Activated CD8-positive, alpha-beta T cell treated with anti-CD3 and anti-CD28 coated beads, Interleukin-2, amount 10 ng/mL, durations not matched to agents 7 days and 5 days (primary cell): Measurements from ENCODE around the gene PEX6. TPM values are rescaled to one million over a fixed set of nuclear protein-coding genes. Genes with fewer than 3 reads are reported as not detected.

Experiments used
- ATAC-seq: fragments of 150-1000 bp; cut with Tn5 transposase; one replicate; pipeline ENCODE4 v1.10.0; 2021; ENCODE audit warnings: moderate library complexity
- CTCF ChIA-PET: fragments of 350-600 bp; sonication (Branson Sonifier 250); formaldehyde crosslinking; loops from one replicate; lab custom pipeline; 2021; ENCODE audit warnings: antibody characterized with exemption; lab: Charles Lee
- POLR2A ChIA-PET: fragments of 350-600 bp; sonication (Branson Sonifier 250); formaldehyde crosslinking; loops from one replicate; lab custom pipeline; 2021; ENCODE audit warnings: antibody characterized with exemption; lab: Charles Lee
- DNase-seq: peaks from one replicate; pipeline ENCODE4 v3.0.0-alpha.2; 2020
- H3K27ac Mint-ChIP-seq: one replicate; pipeline ENCODE4 v1.8.0; 2021; ENCODE audit warnings: mild to moderate bottlenecking, mixed read lengths
- H3K27me3 Mint-ChIP-seq: one replicate; pipeline ENCODE4 v1.8.0; 2021; ENCODE audit warnings: low read depth, mixed read lengths
- H3K36me3 Mint-ChIP-seq: one replicate; pipeline ENCODE4 v1.8.0; 2021; ENCODE audit warnings: low read depth, mixed read lengths
- H3K4me1 Mint-ChIP-seq: one replicate; pipeline ENCODE4 v1.8.0; 2021; ENCODE audit warnings: low read depth, mixed read lengths
- H3K4me3 Mint-ChIP-seq: one replicate; pipeline ENCODE4 v1.8.0; 2021; ENCODE audit warnings: mild to moderate bottlenecking, mixed read lengths
- H3K9me3 Mint-ChIP-seq: one replicate; pipeline ENCODE4 v1.8.0; 2022; ENCODE audit warnings: mixed read lengths; ENCODE audit not compliant: insufficient read depth
- total RNA-seq, 2 experiments: library from RNA; stranded (reverse); gene quantifications; one replicate each; pipeline ENCODE4 v1.2.3, GENCODE V29; 2021

The PEX6 gene
- total RNA-seq, 2 experiments from 2014 or later: 11.1 to 12.0 TPM

GRCh38 chr6:42978487-42978838 lies 518 bp downstream of the PEX6 start:
- peak overlapping the region; percentile 85 for H3K4me3 Mint-ChIP-seq
- peaks cover 34% of the 10 kb centered on the region for H3K4me1 Mint-ChIP-seq
- DNase-seq: peak; percentile 27
- no peak for ATAC-seq
- ChIA-PET CTCF (interaction anchor here (0.6 to 2.1 kb wide), 7 partner anchors 15 to 165 kb away, joined by 3 to 11 read pairs (median 5); partner anchors contain the start of genes CNPY3 and RRP36), POLR2A (interaction anchor here (0.6 to 3.5 kb wide), 18 partner anchors 10 to 651 kb away, joined by 3 to 46 read pairs (median 4); partner anchors contain the start of genes CNPY3, CUL7, GNMT and GTPBP2)
- no peaks in the 10 kb centered on the region for H3K27me3 Mint-ChIP-seq
- H3K36me3 Mint-ChIP-seq: peaks cover 20% of the 10 kb centered on the region
- H3K27ac Mint-ChIP-seq: peak overlapping the region; percentile 89
- no peaks in the 10 kb centered on the region for H3K9me3 Mint-ChIP-seq

GRCh38 chr6:42974919-42975505 lies 4.0 kb downstream of the PEX6 start:
- Mint-ChIP-seq H3K27ac (no peak overlapping the region), H3K36me3 (peaks cover 20% of the 10 kb centered on the region), H3K4me1 (peaks cover 30% of the 10 kb centered on the region), H3K4me3 (no peak overlapping the region), H3K27me3 (no peaks in the 10 kb centered on the region), H3K9me3 (no peaks in the 10 kb centered on the region)
- ATAC-seq: no peak
- CTCF ChIA-PET: no interaction called here
- POLR2A ChIA-PET: interaction anchor here (2.3 kb wide), 1 partner anchor 9 kb away, joined by 9 read pairs; the partner anchor contains the start of gene PPP2R5D
- no peak for DNase-seq

GRCh38 chr6:42973926-42974325 lies 5.1 kb downstream of the PEX6 start:
- Mint-ChIP-seq H3K27me3 (no peaks in the 10 kb centered on the region), H3K4me1 (peaks cover 21% of the 10 kb centered on the region), H3K9me3 (no peaks in the 10 kb centered on the region), H3K4me3 (no peak overlapping the region), H3K27ac (no peak overlapping the region), H3K36me3 (peaks cover 20% of the 10 kb centered on the region)
- DNase-seq: no peak
- ChIA-PET CTCF (no interaction called here), POLR2A (interaction anchor here (0.7 to 2.3 kb wide), 4 partner anchors 8 to 60 kb away, joined by 3 to 9 read pairs (median 3); partner anchors contain the start of gene PPP2R5D)
- no peak for ATAC-seq

GRCh38 chr6:42971746-42972327 lies 7.1 kb downstream of the PEX6 start:
- Mint-ChIP-seq H3K27ac (no peak overlapping the region), H3K36me3 (peaks cover 8% of the 10 kb centered on the region), H3K9me3 (no peaks in the 10 kb centered on the region), H3K27me3 (no peaks in the 10 kb centered on the region), H3K4me3 (no peak overlapping the region), H3K4me1 (peaks cover 16% of the 10 kb centered on the region)
- ATAC-seq (no peak), DNase-seq (no peak)
- POLR2A ChIA-PET: interaction anchor here (1.0 to 1.4 kb wide), 2 partner anchors 42 to 81 kb away, joined by 3 read pairs; partner anchors contain the start of genes KLHDC3 and MEA1
- CTCF ChIA-PET: interaction anchor here (1.0 to 1.3 kb wide), 2 partner anchors 12 to 37 kb away, joined by 3 to 4 read pairs; partner anchors contain the start of gene GNMT

- Mint-ChIP-seq H3K27ac (no peak overlapping the region), H3K4me3 (no peak overlapping the region), H3K27me3 (no peaks in the 10 kb centered on the region), H3K36me3 (peaks cover 5% of the 10 kb centered on the region), H3K4me1 (peaks cover 8% of the 10 kb centered on the region), H3K9me3 (no peaks in the 10 kb centered on the region)
- CTCF ChIA-PET: interaction anchor here (1.0 to 1.3 kb wide), 2 partner anchors 11 to 37 kb away, joined by 3 to 4 read pairs; partner anchors contain the start of gene GNMT
- ATAC-seq: no peak
- POLR2A ChIA-PET: interaction anchor here (1.0 to 1.4 kb wide), 3 partner anchors 42 to 80 kb away, joined by 3 read pairs; partner anchors contain the start of genes CNPY3, KLHDC3 and MEA1
- no peak for DNase-seq
Observed at GRCh38 chr6:42970871-42971612, 7.9 kb downstream of the PEX6 start.

GRCh38 chr6:42969934-42970333 lies 9.0 kb downstream of the PEX6 start:
- Mint-ChIP-seq H3K27me3 (no peaks in the 10 kb centered on the region), H3K9me3 (no peaks in the 10 kb centered on the region), H3K4me1 (peaks cover 5% of the 10 kb centered on the region), H3K36me3 (peaks cover 5% of the 10 kb centered on the region), H3K27ac (no peak overlapping the region), H3K4me3 (no peak overlapping the region)
- POLR2A ChIA-PET: no interaction called here
- CTCF ChIA-PET: no interaction called here
- DNase-seq: no peak
- ATAC-seq: no peak

- Mint-ChIP-seq H3K36me3 (peaks cover 8% of the 10 kb centered on the region), H3K4me3 (no peak overlapping the region), H3K27me3 (no peaks in the 10 kb centered on the region), H3K9me3 (no peaks in the 10 kb centered on the region), H3K4me1 (peaks cover 5% of the 10 kb centered on the region), H3K27ac (no peak overlapping the region)
- ChIA-PET POLR2A (no interaction called here), CTCF (no interaction called here)
- DNase-seq: no peak
- ATAC-seq: no peak
Observed at GRCh38 chr6:42969431-42969830, 9.6 kb downstream of the PEX6 start.

- Mint-ChIP-seq H3K9me3 (no peaks in the 10 kb centered on the region), H3K27me3 (no peaks in the 10 kb centered on the region), H3K36me3 (peaks cover 5% of the 10 kb centered on the region), H3K4me1 (peaks cover 7% of the 10 kb centered on the region), H3K4me3 (no peak overlapping the region), H3K27ac (peak overlapping the region; percentile 30)
- no peak for DNase-seq
- ChIA-PET CTCF (no interaction called here), POLR2A (no interaction called here)
- ATAC-seq: no peak
Observed at GRCh38 chr6:42968783-42969182, 10.2 kb downstream of the PEX6 start.

GRCh38 chr6:42968126-42968701 lies 10.8 kb downstream of the PEX6 start:
- Mint-ChIP-seq H3K27me3 (no peaks in the 10 kb centered on the region), H3K9me3 (no peaks in the 10 kb centered on the region), H3K4me1 (peaks cover 7% of the 10 kb centered on the region), H3K4me3 (no peak overlapping the region), H3K36me3 (peaks cover 3% of the 10 kb centered on the region), H3K27ac (peak overlapping the region; percentile 30)
- DNase-seq (no peak), ATAC-seq (no peak)
- POLR2A ChIA-PET: interaction anchor here (0.6 kb wide), 1 partner anchor 370 kb away, joined by 3 read pairs; no protein-coding TSS in a partner anchor
- CTCF ChIA-PET: no interaction called here

GRCh38 chr6:42967228-42967627 lies 11.8 kb downstream of the PEX6 start:
- Mint-ChIP-seq H3K4me3 (no peak overlapping the region), H3K27ac (no peak overlapping the region), H3K27me3 (no peaks in the 10 kb centered on the region), H3K4me1 (peaks cover 7% of the 10 kb centered on the region), H3K9me3 (no peaks in the 10 kb centered on the region), H3K36me3 (peaks cover 6% of the 10 kb centered on the region)
- DNase-seq: no peak
- CTCF ChIA-PET: no interaction called here
- ATAC-seq: no peak
- POLR2A ChIA-PET: interaction anchor here (0.6 kb wide), 1 partner anchor 369 kb away, joined by 3 read pairs; no protein-coding TSS in a partner anchor

GRCh38 chr6:42966571-42966970 lies 12.4 kb downstream of the PEX6 start:
- ATAC-seq: no peak
- CTCF ChIA-PET: no interaction called here
- Mint-ChIP-seq H3K36me3 (peaks cover 8% of the 10 kb centered on the region), H3K4me3 (no peak overlapping the region), H3K4me1 (peaks cover 5% of the 10 kb centered on the region), H3K9me3 (no peaks in the 10 kb centered on the region), H3K27me3 (no peaks in the 10 kb centered on the region), H3K27ac (no peak overlapping the region)
- no peak for DNase-seq
- POLR2A ChIA-PET: interaction anchor here (0.8 kb wide), 1 partner anchor 27 kb away, joined by 3 read pairs; no protein-coding TSS in a partner anchor
